ENCODE results near the gene WDR59. TPM values are rescaled to one million over a fixed set of nuclear protein-coding genes. Genes with fewer than 3 reads are reported as not detected.

Gene WDR59
- total and polyA plus RNA-seq, 2 experiments from 2014 or later = 38.7 to 54.5 TPM

DNA sequence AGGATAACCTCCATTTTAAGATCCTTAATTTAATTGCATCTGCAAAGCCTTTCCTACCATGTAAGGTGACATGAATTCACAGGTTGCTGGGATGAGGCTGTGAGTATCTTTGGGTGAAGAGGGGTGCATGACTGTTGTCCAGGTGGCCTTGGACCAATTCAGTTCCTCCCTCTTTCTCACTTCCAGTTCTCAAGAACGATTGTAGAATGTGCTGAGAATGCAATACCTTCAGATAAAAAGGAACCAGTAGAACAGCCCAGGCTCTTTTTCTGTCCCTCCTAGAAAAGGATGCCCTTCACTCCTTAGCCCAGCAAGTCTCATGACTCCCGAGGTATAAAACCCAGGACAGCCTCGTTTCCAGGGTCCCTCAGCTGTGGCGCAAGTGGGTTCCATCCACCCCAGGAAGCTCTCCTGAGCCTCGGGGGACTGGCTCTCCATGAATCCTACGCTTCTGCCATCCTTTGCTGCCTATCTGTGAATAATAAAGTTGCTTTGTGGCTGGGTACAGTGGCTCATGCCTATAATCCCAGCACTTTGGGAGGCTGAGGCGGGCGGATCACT, 148.7 kb downstream of the WDR59 start:
- 0 out of 2 replicates have a peak overlapping the region, but pooled peaks have one; percentile 47 for H2AFZ ChIP-seq

More for the DNA sequence above, 148.7 kb downstream of the WDR59 start:
- Histone ChIP-seq H3K27me3 (ENCODE audit: insufficient read depth) (no peaks in the 10 kb centered on the region), H3K4me2 (no peak overlapping the region), H3K79me2 (replicated peaks; ENCODE audit: insufficient read depth) (no peaks in the 10 kb centered on the region), H3K4me3 (no peak overlapping the region), H3K27ac (ENCODE audit: low read depth) (no peak overlapping the region), H3K36me3 (ENCODE audit: insufficient read depth) (no peaks in the 10 kb centered on the region), H4K20me1 (replicated peaks; ENCODE audit: insufficient read depth) (no peaks in the 10 kb centered on the region), H3F3A (replicated peaks; ENCODE audit: low read depth) (peaks cover 5% of the 10 kb centered on the region; the same call in 1 of the 2 replicates), H3K9me2 (ENCODE audit: insufficient read depth) (no peaks in the 10 kb centered on the region), H3K4me1 (ENCODE audit: insufficient read depth) (peaks cover 17% of the 10 kb centered on the region)
- ATAC-seq (no peak), DNase-seq (ENCODE audit: low spot score) (no peak)
- Mint-ChIP-seq H3K4me1 (peaks cover 13% of the 10 kb centered on the region), H3K4me3 (no peak overlapping the region), H3K27ac (no peak overlapping the region), H3K27me3 (ENCODE audit: insufficient read depth, low read depth, poor library complexity) (peaks cover 3% of the 10 kb centered on the region), H3K36me3 (ENCODE audit: low read depth) (no peaks in the 10 kb centered on the region), H3K9me3 (no peaks in the 10 kb centered on the region)
- TF ChIP-seq JUNB (IDR thresholded peaks at IDR 0.05; ENCODE audit: unreplicated experiment) (no peak), EZH2 (IDR thresholded peaks at IDR 0.05; ENCODE audit: low read depth, unreplicated experiment) (no peak), EZH2phosphoT487 (IDR thresholded peaks at IDR 0.05; ENCODE audit: unreplicated experiment) (no peak), STAT1 (IDR thresholded peaks at IDR 0.05; ENCODE audit: unreplicated experiment) (no peak), POLR2AphosphoS5 (IDR thresholded peaks at IDR 0.05; ENCODE audit: low read depth) (no peak), ZNF114 (CRISPR knock-in tag; IDR thresholded peaks at IDR 0.05) (no peak)
- TF ChIP-seq, protein P1, sequence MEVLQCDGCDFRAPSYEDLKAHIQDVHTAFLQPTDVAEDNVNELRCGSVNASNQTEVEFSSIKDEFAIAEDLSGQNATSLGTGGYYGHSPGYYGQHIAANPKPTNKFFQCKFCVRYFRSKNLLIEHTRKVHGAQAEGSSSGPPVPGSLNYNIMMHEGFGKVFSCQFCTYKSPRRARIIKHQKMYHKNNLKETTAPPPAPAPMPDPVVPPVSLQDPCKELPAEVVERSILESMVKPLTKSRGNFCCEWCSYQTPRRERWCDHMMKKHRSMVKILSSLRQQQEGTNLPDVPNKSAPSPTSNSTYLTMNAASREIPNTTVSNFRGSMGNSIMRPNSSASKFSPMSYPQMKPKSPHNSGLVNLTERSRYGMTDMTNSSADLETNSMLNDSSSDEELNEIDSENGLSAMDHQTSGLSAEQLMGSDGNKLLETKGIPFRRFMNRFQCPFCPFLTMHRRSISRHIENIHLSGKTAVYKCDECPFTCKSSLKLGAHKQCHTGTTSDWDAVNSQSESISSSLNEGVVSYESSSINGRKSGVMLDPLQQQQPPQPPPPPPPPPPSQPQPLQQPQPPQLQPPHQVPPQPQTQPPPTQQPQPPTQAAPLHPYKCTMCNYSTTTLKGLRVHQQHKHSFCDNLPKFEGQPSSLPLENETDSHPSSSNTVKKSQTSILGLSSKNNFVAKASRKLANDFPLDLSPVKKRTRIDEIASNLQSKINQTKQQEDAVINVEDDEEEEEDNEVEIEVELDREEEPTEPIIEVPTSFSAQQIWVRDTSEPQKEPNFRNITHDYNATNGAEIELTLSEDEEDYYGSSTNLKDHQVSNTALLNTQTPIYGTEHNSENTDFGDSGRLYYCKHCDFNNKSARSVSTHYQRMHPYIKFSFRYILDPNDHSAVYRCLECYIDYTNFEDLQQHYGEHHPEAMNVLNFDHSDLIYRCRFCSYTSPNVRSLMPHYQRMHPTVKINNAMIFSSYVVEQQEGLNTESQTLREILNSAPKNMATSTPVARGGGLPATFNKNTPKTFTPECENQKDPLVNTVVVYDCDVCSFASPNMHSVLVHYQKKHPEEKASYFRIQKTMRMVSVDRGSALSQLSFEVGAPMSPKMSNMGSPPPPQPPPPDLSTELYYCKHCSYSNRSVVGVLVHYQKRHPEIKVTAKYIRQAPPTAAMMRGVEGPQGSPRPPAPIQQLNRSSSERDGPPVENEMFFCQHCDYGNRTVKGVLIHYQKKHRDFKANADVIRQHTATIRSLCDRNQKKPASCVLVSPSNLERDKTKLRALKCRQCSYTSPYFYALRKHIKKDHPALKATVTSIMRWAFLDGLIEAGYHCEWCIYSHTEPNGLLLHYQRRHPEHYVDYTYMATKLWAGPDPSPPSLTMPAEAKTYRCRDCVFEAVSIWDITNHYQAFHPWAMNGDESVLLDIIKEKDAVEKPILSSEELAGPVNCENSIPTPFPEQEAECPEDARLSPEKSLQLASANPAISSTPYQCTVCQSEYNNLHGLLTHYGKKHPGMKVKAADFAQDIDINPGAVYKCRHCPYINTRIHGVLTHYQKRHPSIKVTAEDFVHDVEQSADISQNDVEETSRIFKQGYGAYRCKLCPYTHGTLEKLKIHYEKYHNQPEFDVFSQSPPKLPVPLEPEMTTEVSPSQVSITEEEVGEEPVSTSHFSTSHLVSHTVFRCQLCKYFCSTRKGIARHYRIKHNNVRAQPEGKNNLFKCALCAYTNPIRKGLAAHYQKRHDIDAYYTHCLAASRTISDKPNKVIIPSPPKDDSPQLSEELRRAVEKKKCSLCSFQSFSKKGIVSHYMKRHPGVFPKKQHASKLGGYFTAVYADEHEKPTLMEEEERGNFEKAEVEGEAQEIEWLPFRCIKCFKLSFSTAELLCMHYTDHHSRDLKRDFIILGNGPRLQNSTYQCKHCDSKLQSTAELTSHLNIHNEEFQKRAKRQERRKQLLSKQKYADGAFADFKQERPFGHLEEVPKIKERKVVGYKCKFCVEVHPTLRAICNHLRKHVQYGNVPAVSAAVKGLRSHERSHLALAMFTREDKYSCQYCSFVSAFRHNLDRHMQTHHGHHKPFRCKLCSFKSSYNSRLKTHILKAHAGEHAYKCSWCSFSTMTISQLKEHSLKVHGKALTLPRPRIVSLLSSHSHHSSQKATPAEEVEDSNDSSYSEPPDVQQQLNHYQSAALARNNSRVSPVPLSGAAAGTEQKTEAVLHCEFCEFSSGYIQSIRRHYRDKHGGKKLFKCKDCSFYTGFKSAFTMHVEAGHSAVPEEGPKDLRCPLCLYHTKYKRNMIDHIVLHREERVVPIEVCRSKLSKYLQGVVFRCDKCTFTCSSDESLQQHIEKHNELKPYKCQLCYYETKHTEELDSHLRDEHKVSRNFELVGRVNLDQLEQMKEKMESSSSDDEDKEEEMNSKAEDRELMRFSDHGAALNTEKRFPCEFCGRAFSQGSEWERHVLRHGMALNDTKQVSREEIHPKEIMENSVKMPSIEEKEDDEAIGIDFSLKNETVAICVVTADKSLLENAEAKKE (CRISPR knock-in tag; IDR thresholded peaks at IDR 0.05) = no peak
- TF ChIP-seq, protein P2, sequence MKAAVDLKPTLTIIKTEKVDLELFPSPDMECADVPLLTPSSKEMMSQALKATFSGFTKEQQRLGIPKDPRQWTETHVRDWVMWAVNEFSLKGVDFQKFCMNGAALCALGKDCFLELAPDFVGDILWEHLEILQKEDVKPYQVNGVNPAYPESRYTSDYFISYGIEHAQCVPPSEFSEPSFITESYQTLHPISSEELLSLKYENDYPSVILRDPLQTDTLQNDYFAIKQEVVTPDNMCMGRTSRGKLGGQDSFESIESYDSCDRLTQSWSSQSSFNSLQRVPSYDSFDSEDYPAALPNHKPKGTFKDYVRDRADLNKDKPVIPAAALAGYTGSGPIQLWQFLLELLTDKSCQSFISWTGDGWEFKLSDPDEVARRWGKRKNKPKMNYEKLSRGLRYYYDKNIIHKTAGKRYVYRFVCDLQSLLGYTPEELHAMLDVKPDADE (IDR thresholded peaks at IDR 0.05) = no peak
